A549 (cell line): ENCODE results near the gene GTF3C1. TPM values are rescaled to one million over a fixed set of nuclear protein-coding genes. Genes with fewer than 3 reads are reported as not detected.

Experiments used
- ATAC-seq, 2 experiments: fragments of 200-7000 bp in 1 of 2; fragments of >200 bp in 1 of 2; cut with Nextera tagmentation in 1 of 2; cut with Tn5 transposase in 1 of 2; 3 replicates each; pipeline versions ENCODE4 v1.8.0 to v1.9.1; 2018 to 2020; ENCODE audit warnings: mild to moderate bottlenecking in 1 of 2, moderate library complexity in 1 of 2
- CTCF ChIA-PET: fragments of 300-600 bp; sonication (Branson Sonifier 250); formaldehyde crosslinking; extraction: SDS; loops from one replicate; lab custom pipeline; 2021; ENCODE audit warnings: antibody characterized with exemption, inconsistent platforms; lab: Yijun Ruan, JAX
- POLR2A ChIA-PET: fragments of 350-600 bp; formaldehyde crosslinking; extraction: SDS; loops from one replicate; lab custom pipeline; 2021; ENCODE audit warnings: antibody characterized with exemption, inconsistent platforms; lab: Yijun Ruan, JAX
- DNase-seq, 2 experiments: peaks; one replicate each; pipeline versions ENCODE4 v3.0.0 to v3.0.0-alpha.2; 2011 to 2016; ENCODE audit warnings: low read depth in 1 of 2, low spot score in 1 of 2
- FAIRE-seq: peaks from 2 replicates; lab custom pipeline; 2011; peaks lifted over from hg19 to GRCh38; lab: Jason Lieb, UNC
- H3K27ac ChIP-seq, 2 experiments: fragments of >200 bp; sonication (Bioruptor Twin); formaldehyde crosslinking; 3 replicates each; pipeline ENCODE4 v1.5.1; 2016 to 2017
- H3K4me1 ChIP-seq: fragments of >200 bp; sonication (Bioruptor Twin); formaldehyde crosslinking; 3 replicates; pipeline ENCODE4 v1.6.1; 2016
- H3K4me2 ChIP-seq: fragments of >200 bp; sonication (Bioruptor Twin); formaldehyde crosslinking; 3 replicates; pipeline ENCODE4 v1.6.1; 2016
- H3K4me3 ChIP-seq: fragments of >200 bp; sonication (Bioruptor Twin); formaldehyde crosslinking; 3 replicates; pipeline ENCODE4 v1.5.1; 2016
- H3K9me3 ChIP-seq: fragments of >200 bp; sonication (Bioruptor Twin); formaldehyde crosslinking; 3 replicates; pipeline ENCODE4 v1.6.1; 2016
- ATOH8 ChIP-seq: fragments of 250-450 bp; sonication (Bioruptor Pico); IDR thresholded peaks from 2 replicates; pipeline ENCODE4 v1.5.0; 2020; ENCODE audit warnings: low read depth, mild to moderate bottlenecking, moderate library complexity
- BCL3 ChIP-seq: fragments of >200 bp; sonication (Bioruptor Twin); formaldehyde crosslinking; IDR thresholded peaks from 3 replicates; pipeline ENCODE4 v1.6.1; 2016
- BHLHE40 ChIP-seq: IDR thresholded peaks from 2 replicates; pipeline ENCODE4 v1.6.1; 2012; ENCODE audit warnings: low read depth, low read length, inconsistent platforms
- CHD4 ChIP-seq: fragments of 200-600 bp; sonication (generic); IDR thresholded peaks from 2 replicates; pipeline ENCODE4 v1.6.1; 2016; ENCODE audit warnings: antibody characterized with exemption, mild to moderate bottlenecking, borderline replicate concordance
- EHF ChIP-seq: fragments of 250-450 bp; sonication (Bioruptor Pico); IDR thresholded peaks from 2 replicates; pipeline ENCODE4 v1.5.0; 2020; ENCODE audit warnings: mild to moderate bottlenecking
- FOSL2 ChIP-seq, 2 experiments: fragments of 450-650 bp in 1 of 2; fragments of >200 bp in 1 of 2; sonication (Bioruptor Twin) in 1 of 2; formaldehyde crosslinking; IDR thresholded peaks; 2 replicates each; pipeline versions ENCODE4 v1.5.0 to v1.6.1; 2016 to 2020; ENCODE audit warnings: mild to moderate bottlenecking in 1 of 2, moderate library complexity in 1 of 2
- FOXS1 ChIP-seq: fragments of 250-450 bp; sonication (Bioruptor Pico); IDR thresholded peaks from 2 replicates; pipeline ENCODE4 v1.5.0; 2020; ENCODE audit warnings: mild to moderate bottlenecking, moderate library complexity
- HDAC2 ChIP-seq: fragments of 200-600 bp; sonication (generic); IDR thresholded peaks from 2 replicates; pipeline ENCODE4 v1.6.1; 2016
- HMGXB4 ChIP-seq: fragments of 250-450 bp; sonication (Bioruptor Pico); IDR thresholded peaks from 2 replicates; pipeline ENCODE4 v1.5.0; 2021; ENCODE audit warnings: mild to moderate bottlenecking, moderate library complexity, borderline replicate concordance
- HOXA7 ChIP-seq: fragments of 250-450 bp; sonication (Bioruptor Pico); IDR thresholded peaks from 2 replicates; pipeline ENCODE4 v1.5.0; 2020; ENCODE audit warnings: mild to moderate bottlenecking, moderate library complexity
- HOXB13 ChIP-seq: fragments of 250-450 bp; sonication (Bioruptor Pico); IDR thresholded peaks from 2 replicates; pipeline ENCODE4 v1.5.0; 2020; ENCODE audit warnings: low read depth, mild to moderate bottlenecking, moderate library complexity
- JUN ChIP-seq, 2 experiments: fragments of >200 bp; sonication (Bioruptor Twin); formaldehyde crosslinking; IDR thresholded peaks; 2 replicates in 1 of 2; 3 replicates in 1 of 2; pipeline ENCODE4 v1.6.1; 2016 to 2017
- JUNB ChIP-seq: fragments of >200 bp; sonication (Bioruptor Twin); formaldehyde crosslinking; IDR thresholded peaks from 2 replicates; pipeline ENCODE4 v1.6.1; 2016
- KDM5A ChIP-seq: fragments of 200-600 bp; sonication (generic); IDR thresholded peaks from 2 replicates; pipeline ENCODE4 v1.6.1; 2016; ENCODE audit warnings: antibody characterized with exemption, mild to moderate bottlenecking
- MAFK ChIP-seq: fragments of 450-650 bp; IDR thresholded peaks from 2 replicates; pipeline ENCODE4 v1.6.1; 2014; ENCODE audit not compliant: partially characterized antibody
- MAX ChIP-seq: IDR thresholded peaks from 2 replicates; pipeline ENCODE4 v1.6.1; 2012
- RFX5 ChIP-seq: fragments of 450-650 bp; IDR thresholded peaks from 2 replicates; pipeline ENCODE4 v1.7.1; 2014; ENCODE audit warnings: antibody characterized with exemption, mild to moderate bottlenecking, moderate library complexity
- RNF2 ChIP-seq: fragments of 200-600 bp; sonication (generic); IDR thresholded peaks from 2 replicates; pipeline ENCODE4 v1.6.1; 2016; ENCODE audit warnings: low read depth, mild to moderate bottlenecking, antibody characterized with exemption, moderate library complexity, borderline replicate concordance
- TFCP2L1 ChIP-seq: fragments of 250-450 bp; sonication (Bioruptor Pico); IDR thresholded peaks from 2 replicates; pipeline ENCODE4 v1.5.0; 2021; ENCODE audit warnings: mild to moderate bottlenecking
- ZFP36 ChIP-seq: fragments of 450-650 bp; IDR thresholded peaks from 2 replicates; pipeline ENCODE4 v1.6.1; 2014; ENCODE audit warnings: borderline replicate concordance; ENCODE audit not compliant: partially characterized antibody
- ZSCAN20 ChIP-seq: fragments of 250-450 bp; sonication (Bioruptor Pico); IDR thresholded peaks from 2 replicates; pipeline ENCODE4 v1.8.0; 2022; ENCODE audit warnings: mild to moderate bottlenecking, moderate library complexity
- WGBS: methylation state at CpG from one replicate; pipeline ENCODE4 v1.1.6; 2017; ENCODE audit errors: missing lambda C conversion rate; 5-methylcytosine and 5-hydroxymethylcytosine counted together
- polyA plus RNA-seq, 4 experiments: library from polyadenylated mRNA; depleted of rRNA in 3 of 4; stranded (reverse); fragments of >200 nt; fragmentation: RNase III in 1 of 4; extraction: RNeasy Plus Mini Kit Qiagen cat#74134 plus additional on column Dnase treatment in 1 of 4; gene quantifications; 2 replicates in 3 of 4; 3 replicates in 1 of 4; pipeline ENCODE4 v1.2.3, GENCODE V29; 2011 to 2017

Gene GTF3C1
- polyA plus RNA-seq, 2 of the 4 experiments (the other 2 are of a cell fraction): 41.6 to 54.2 TPM

- no peak overlapping the region for H3K4me2 ChIP-seq
- H3K4me1 ChIP-seq: no peaks in the 10 kb centered on the region
- WGBS: 100% methylated on average over 2 of the region's 2 CpGs
- H3K27ac ChIP-seq: no peak overlapping the region
- DNase-seq (no peak), FAIRE-seq (no peak), ATAC-seq (no peak; a peak in 1 of 6 replicates)
- TF ChIP-seq KDM5A: no peak
- no peak for TF ChIP-seq ZSCAN20 (CRISPR knock-in tag)
- TF ChIP-seq RFX5: no peak
- no peak for TF ChIP-seq RNF2
- TF ChIP-seq ZFP36: no peak
- no peak for TF ChIP-seq BCL3
- no peak for TF ChIP-seq MAX
- TF ChIP-seq ATOH8: no peak
- ChIA-PET CTCF (interaction anchor here (1.7 to 2.6 kb wide), 2 partner anchors 15 to 109 kb away, joined by 3 to 11 read pairs; no protein-coding TSS in a partner anchor), POLR2A (interaction anchor here (1.3 kb wide), 1 partner anchor 19 kb away, joined by 3 read pairs; the partner anchor contains the start of gene KATNIP)
- no peaks in the 10 kb centered on the region for H3K9me3 ChIP-seq
- no peak overlapping the region for H3K4me3 ChIP-seq
These were observed 18.5 kb downstream of the GTF3C1 start for GRCh38 chr16:27531186-27531585.

GRCh38 chr16:27529962-27530361 is 19.8 kb downstream of the GTF3C1 start:
- no peak for FAIRE-seq
- no peaks in the 10 kb centered on the region for H3K4me1 ChIP-seq
- TF ChIP-seq HMGXB4 (no peak), BCL3 (no peak), FOSL2 (IDR thresholded peaks at IDR 0.05) (no peak), FOSL2 (CRISPR knock-in tag; IDR thresholded peaks at IDR 0.05) (no peak), EHF (CRISPR knock-in tag) (no peak), FOXS1 (CRISPR knock-in tag) (no peak), TFCP2L1 (CRISPR knock-in tag) (no peak), HDAC2 (no peak), ZFP36 (no peak), MAFK (no peak), HOXB13 (no peak), RFX5 (no peak), JUN (IDR thresholded peaks at IDR 0.05) (no peak), BHLHE40 (no peak), CHD4 (no peak), HOXA7 (no peak), JUNB (no peak)
- H3K27ac ChIP-seq: no peak overlapping the region
- 78% methylated on average over 6 of the region's 6 CpGs for WGBS
- H3K9me3 ChIP-seq: no peaks in the 10 kb centered on the region
- no peak overlapping the region for H3K4me2 ChIP-seq
- DNase-seq: no peak
- CTCF ChIA-PET: no interaction called here
- no peak for ATAC-seq
- H3K4me3 ChIP-seq: no peak overlapping the region
- POLR2A ChIA-PET: interaction anchor here (1.3 kb wide), 1 partner anchor 20 kb away, joined by 3 read pairs; the partner anchor contains the start of gene KATNIP
